PC-3 (cell line): Measurements from ENCODE around the gene ESRRB.

ENCODE experiments used
- EZH2 ChIP-seq: fragments of 300-600 bp; sonication (generic); IDR thresholded peaks from one replicate; pipeline ENCODE4 v1.6.1; 2017; ENCODE audit warnings: antibody characterized with exemption, mild to moderate bottlenecking, low read length; ENCODE audit not compliant: unreplicated experiment
- EZH2phosphoT487 ChIP-seq: fragments of 300-600 bp; sonication (generic); IDR thresholded peaks from 2 replicates; pipeline ENCODE4 v1.6.1; 2018; ENCODE audit warnings: mild to moderate bottlenecking, antibody characterized with exemption, low read length, borderline replicate concordance
- TF ChIP-seq, protein P1 (sequence below): fragments of 300-600 bp; sonication (generic); conservative IDR thresholded peaks from 2 replicates; pipeline ENCODE4 v1.5.1; 2017; ENCODE audit warnings: antibody characterized with exemption, low read depth, mild to moderate bottlenecking, low read length

DNA sequence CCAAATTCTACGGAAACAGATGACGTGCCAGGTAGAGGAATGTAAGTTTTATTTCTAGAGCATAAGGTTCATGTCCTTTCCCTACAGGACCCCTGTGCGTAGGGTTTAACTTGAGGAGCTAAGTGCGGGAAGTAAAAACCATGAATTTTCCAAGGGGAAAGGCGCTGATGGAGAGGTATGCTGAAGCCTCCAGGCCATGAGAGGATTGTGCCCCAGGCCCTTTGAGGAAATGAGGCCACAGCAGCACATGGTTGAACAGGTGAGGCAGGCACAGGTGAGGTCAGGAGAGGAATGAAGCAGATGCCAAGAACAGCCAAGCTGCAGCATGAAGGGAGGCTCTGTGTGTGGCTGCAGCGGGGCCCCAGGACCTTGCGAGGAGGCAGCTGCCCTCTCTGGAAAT is 14.7 kb downstream of the ESRRB start:
- TF ChIP-seq, protein P1, sequence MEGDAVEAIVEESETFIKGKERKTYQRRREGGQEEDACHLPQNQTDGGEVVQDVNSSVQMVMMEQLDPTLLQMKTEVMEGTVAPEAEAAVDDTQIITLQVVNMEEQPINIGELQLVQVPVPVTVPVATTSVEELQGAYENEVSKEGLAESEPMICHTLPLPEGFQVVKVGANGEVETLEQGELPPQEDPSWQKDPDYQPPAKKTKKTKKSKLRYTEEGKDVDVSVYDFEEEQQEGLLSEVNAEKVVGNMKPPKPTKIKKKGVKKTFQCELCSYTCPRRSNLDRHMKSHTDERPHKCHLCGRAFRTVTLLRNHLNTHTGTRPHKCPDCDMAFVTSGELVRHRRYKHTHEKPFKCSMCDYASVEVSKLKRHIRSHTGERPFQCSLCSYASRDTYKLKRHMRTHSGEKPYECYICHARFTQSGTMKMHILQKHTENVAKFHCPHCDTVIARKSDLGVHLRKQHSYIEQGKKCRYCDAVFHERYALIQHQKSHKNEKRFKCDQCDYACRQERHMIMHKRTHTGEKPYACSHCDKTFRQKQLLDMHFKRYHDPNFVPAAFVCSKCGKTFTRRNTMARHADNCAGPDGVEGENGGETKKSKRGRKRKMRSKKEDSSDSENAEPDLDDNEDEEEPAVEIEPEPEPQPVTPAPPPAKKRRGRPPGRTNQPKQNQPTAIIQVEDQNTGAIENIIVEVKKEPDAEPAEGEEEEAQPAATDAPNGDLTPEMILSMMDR, result no peak
- TF ChIP-seq EZH2 (no peak), EZH2phosphoT487 (no peak)
